ENCODE results near the gene DHX58. TPM values are rescaled to one million over a fixed set of nuclear protein-coding genes. Genes with fewer than 3 reads are reported as not detected.

The DHX58 gene
- polyA plus RNA-seq, 1 of the 3 experiments (the other 2 are of a cell fraction), result 1.2 TPM

GRCh38 chr17:42132941-42133340, 20.4 kb upstream of the DHX58 start:
- H4K20me1 ChIP-seq (ENCODE audit: insufficient read depth), result peaks cover 47% of the 10 kb centered on the region
- POLR2A ChIA-PET, result interaction anchor here (0.5 kb wide), 1 partner anchor 13 kb away, joined by 3 read pairs; no protein-coding TSS in a partner anchor

GRCh38 chr17:42131981-42132432, 19.5 kb upstream of the DHX58 start:
- no peak for TF ChIP-seq RAD21 (IDR thresholded peaks at IDR 0.05; ENCODE audit: low read length)
- no peak for TF ChIP-seq NFIC (IDR thresholded peaks at IDR 0.05; ENCODE audit: borderline replicate concordance)
- TF ChIP-seq USF1 (IDR thresholded peaks at IDR 0.05; ENCODE audit: borderline replicate concordance, low read depth), result no peak
- no peak for TF ChIP-seq PBX3 (IDR thresholded peaks at IDR 0.05)
- TF ChIP-seq FOSL2 (IDR thresholded peaks at IDR 0.05; ENCODE audit: borderline replicate concordance, low read depth), result no peak
- no peak for TF ChIP-seq ZBTB33 (IDR thresholded peaks at IDR 0.05; ENCODE audit: borderline replicate concordance, low read depth)
- TF ChIP-seq RXRA (IDR thresholded peaks at IDR 0.05; ENCODE audit: borderline replicate concordance, low read depth), result no peak
- no peak for TF ChIP-seq FOXM1 (IDR thresholded peaks at IDR 0.05; ENCODE audit: low read depth)
- H3K9me2 ChIP-seq, result no peaks in the 10 kb centered on the region
- peaks cover 6% of the 10 kb centered on the region for H3F3A ChIP-seq (replicated peaks; ENCODE audit: insufficient read depth)
- CTCF ChIA-PET, result interaction anchor here (1.1 to 2.8 kb wide), 4 partner anchors 12 to 109 kb away, joined by 3 to 9 read pairs (median 5); no protein-coding TSS in a partner anchor
- DNase-seq, result no peak
- H2AFZ ChIP-seq (ENCODE audit: low read depth), result no peak overlapping the region
- H3K4me1 ChIP-seq (ENCODE audit: control insufficient read depth in 1 of 2, insufficient read depth in 2 of 2, low read depth in 1 of 2, low read length in 1 of 2), result peaks cover 17 to 29% of the 10 kb centered on the region in 2 experiments; a peak in 3 of 4 replicates
- H3K27me3 ChIP-seq (ENCODE audit: insufficient read depth), result no peaks in the 10 kb centered on the region
- 64% methylated on average over 4 of the region's 4 CpGs for WGBS (ENCODE audit: low lambda C conversion rate)
- no peak overlapping the region for H3K4me3 ChIP-seq (ENCODE audit: low read depth in 2 of 2, low read length in 1 of 2)
- no peaks in the 10 kb centered on the region for H3K9me3 ChIP-seq
- H3K27ac ChIP-seq (ENCODE audit: low read depth in 2 of 2, low read length in 1 of 2), result peak overlapping the region in 1 of 2 experiments; percentile 25; a peak in 2 of 4 replicates
- peaks cover 30 to 42% of the 10 kb centered on the region in 2 experiments for H3K36me3 ChIP-seq (replicated peaks in 1 of 2; ENCODE audit: control insufficient read depth in 1 of 2, insufficient read depth in 2 of 2, low read length in 1 of 2)
- POLR2A ChIA-PET, result interaction anchor here (0.9 kb wide), 1 partner anchor 11 kb away, joined by 3 read pairs; the partner anchor contains the start of gene KAT2A
- peaks cover 73% of the 10 kb centered on the region for H3K79me2 ChIP-seq (ENCODE audit: insufficient read depth)
- H3K9ac ChIP-seq, result no peak overlapping the region
- no peak overlapping the region; the same call in 1 of the 2 replicates for H3K4me2 ChIP-seq
- peaks cover 47% of the 10 kb centered on the region for H4K20me1 ChIP-seq (ENCODE audit: insufficient read depth)

More at GRCh38 chr17:42132941-42133340, 20.4 kb upstream of the DHX58 start:
- CTCF ChIA-PET, result interaction anchor here (1.2 to 2.9 kb wide), 5 partner anchors 13 to 273 kb away, joined by 4 to 13 read pairs (median 6); partner anchors contain the start of gene KCNH4
- peaks cover 27 to 40% of the 10 kb centered on the region in 2 experiments for H3K36me3 ChIP-seq (replicated peaks in 1 of 2; ENCODE audit: control insufficient read depth in 1 of 2, insufficient read depth in 2 of 2, low read length in 1 of 2)
- peak; percentile 54; the same call in 1 of the 2 replicates for TF ChIP-seq USF1 (IDR thresholded peaks at IDR 0.05; ENCODE audit: borderline replicate concordance, low read depth)
- TF ChIP-seq TEAD4 (IDR thresholded peaks at IDR 0.05; ENCODE audit: borderline replicate concordance, insufficient read depth), result no peak
- H3F3A ChIP-seq (replicated peaks; ENCODE audit: insufficient read depth), result peaks cover 6% of the 10 kb centered on the region
- H3K27me3 ChIP-seq (ENCODE audit: insufficient read depth), result no peaks in the 10 kb centered on the region
- H3K27ac ChIP-seq (ENCODE audit: low read depth in 2 of 2, low read length in 1 of 2), result peak overlapping the region in 1 of 2 experiments; percentile 25; a peak in 3 of 4 replicates
- DNase-seq, result no peak
- H3K9me3 ChIP-seq, result no peaks in the 10 kb centered on the region
- H3K9me2 ChIP-seq, result no peaks in the 10 kb centered on the region
- no peak overlapping the region for H3K9ac ChIP-seq
- no peak overlapping the region for H2AFZ ChIP-seq (ENCODE audit: low read depth)
- H3K4me3 ChIP-seq (ENCODE audit: low read depth in 2 of 2, low read length in 1 of 2), result no peak overlapping the region
- H3K4me1 ChIP-seq (ENCODE audit: control insufficient read depth in 1 of 2, insufficient read depth in 2 of 2, low read depth in 1 of 2, low read length in 1 of 2), result peaks cover 17 to 29% of the 10 kb centered on the region in 2 experiments; a peak in 3 of 4 replicates
- peak overlapping the region; percentile 36 for H3K4me2 ChIP-seq
- peaks cover 83% of the 10 kb centered on the region for H3K79me2 ChIP-seq (ENCODE audit: insufficient read depth)
- 74% methylated on average over 3 of the region's 3 CpGs for whole genome bisulfite sequencing (ENCODE audit: low lambda C conversion rate)

Data from SK-N-SH (cell line).